ENCODE data around the gene CDH13.

Gene CDH13

DNA sequence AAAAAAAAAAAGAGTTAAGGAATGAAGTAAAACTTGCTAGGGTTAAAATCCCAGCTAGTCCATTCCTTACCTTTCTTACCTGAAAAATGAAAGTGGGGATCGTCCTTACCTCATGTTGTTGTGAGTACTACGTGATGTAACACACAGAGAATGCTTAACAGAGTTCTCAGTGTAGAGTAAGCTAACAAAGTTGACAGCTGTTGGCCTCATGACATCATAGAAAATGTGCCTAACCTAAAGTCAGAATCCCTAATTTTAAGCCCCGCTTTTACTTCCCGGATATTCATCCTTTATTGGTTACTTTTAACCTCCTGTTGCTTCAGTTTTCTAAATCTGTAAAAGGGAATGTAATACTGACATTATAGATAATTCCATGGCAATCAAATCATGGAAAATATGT, 675.2 kb downstream of the CDH13 start:
- Mint-ChIP-seq H3K27ac (no peak overlapping the region), H3K9me3 (no peaks in the 10 kb centered on the region), H3K27me3 (ENCODE audit: low read depth) (no peaks in the 10 kb centered on the region), H3K36me3 (ENCODE audit: low read depth) (no peaks in the 10 kb centered on the region), H3K4me3 (no peak overlapping the region), H3K4me1 (ENCODE audit: low read depth) (no peaks in the 10 kb centered on the region)

- H3K4me1 Mint-ChIP-seq (ENCODE audit: low read depth), result no peaks in the 10 kb centered on the region
- H3K36me3 Mint-ChIP-seq (ENCODE audit: low read depth), result no peaks in the 10 kb centered on the region
- no peaks in the 10 kb centered on the region for H3K9me3 Mint-ChIP-seq
- no peaks in the 10 kb centered on the region for H3K27me3 Mint-ChIP-seq (ENCODE audit: low read depth)
- H3K4me3 Mint-ChIP-seq, result no peak overlapping the region
- no peak overlapping the region for H3K27ac Mint-ChIP-seq
Measured at GRCh38 chr16:83302853-83303252, 676.1 kb downstream of the CDH13 start.

GRCh38 chr16:83305092-83305491, 678.3 kb downstream of the CDH13 start:
- no peaks in the 10 kb centered on the region for H3K27me3 Mint-ChIP-seq (ENCODE audit: low read depth)
- no peak overlapping the region for H3K4me3 Mint-ChIP-seq
- no peaks in the 10 kb centered on the region for H3K4me1 Mint-ChIP-seq (ENCODE audit: low read depth)
- no peaks in the 10 kb centered on the region for H3K36me3 Mint-ChIP-seq (ENCODE audit: low read depth)
- H3K27ac Mint-ChIP-seq, result no peak overlapping the region
- H3K9me3 Mint-ChIP-seq, result no peaks in the 10 kb centered on the region

DNA sequence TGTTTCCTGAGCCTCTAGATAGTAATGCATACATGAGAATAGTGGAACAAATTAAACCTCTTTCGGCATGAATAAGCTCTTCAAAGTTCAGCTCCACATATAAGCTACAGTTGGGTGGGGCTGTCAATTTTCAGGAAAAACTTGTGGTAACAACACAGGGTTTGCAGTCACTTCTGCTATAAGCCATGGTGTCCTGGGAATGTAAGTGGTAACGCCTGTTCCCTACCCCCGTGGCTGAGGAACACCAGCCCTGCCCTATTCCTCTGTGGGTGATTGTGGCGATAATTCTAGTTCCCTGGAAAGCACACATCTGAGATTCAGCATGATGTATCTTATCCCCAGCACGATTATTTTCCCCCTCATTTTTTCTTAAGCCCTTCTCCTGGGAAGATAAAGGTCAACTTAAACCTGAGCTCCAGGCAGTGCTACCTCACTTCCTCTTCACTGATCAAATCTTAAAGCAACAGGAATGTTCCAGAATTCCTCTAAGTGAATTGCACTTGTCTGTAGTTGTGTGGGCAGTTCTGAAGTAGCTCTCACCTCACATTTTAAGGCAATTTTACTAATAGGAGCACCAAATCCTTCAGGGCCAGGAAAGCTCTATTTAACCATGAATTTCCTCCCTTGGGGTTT, 680.3 kb downstream of the CDH13 start:
- no peaks in the 10 kb centered on the region for H3K27me3 Mint-ChIP-seq (ENCODE audit: low read depth)

GRCh38 chr16:83307594-83307992, 680.8 kb downstream of the CDH13 start:
- Mint-ChIP-seq H3K4me1 (ENCODE audit: low read depth) (no peaks in the 10 kb centered on the region), H3K36me3 (ENCODE audit: low read depth) (no peaks in the 10 kb centered on the region), H3K9me3 (no peaks in the 10 kb centered on the region), H3K27ac (no peak overlapping the region), H3K27me3 (ENCODE audit: low read depth) (no peaks in the 10 kb centered on the region), H3K4me3 (no peak overlapping the region)

More for the DNA sequence above, 680.3 kb downstream of the CDH13 start:
- Mint-ChIP-seq H3K27ac (no peak overlapping the region), H3K9me3 (no peaks in the 10 kb centered on the region), H3K4me3 (no peak overlapping the region), H3K4me1 (ENCODE audit: low read depth) (no peaks in the 10 kb centered on the region), H3K36me3 (ENCODE audit: low read depth) (no peaks in the 10 kb centered on the region)

DNA sequence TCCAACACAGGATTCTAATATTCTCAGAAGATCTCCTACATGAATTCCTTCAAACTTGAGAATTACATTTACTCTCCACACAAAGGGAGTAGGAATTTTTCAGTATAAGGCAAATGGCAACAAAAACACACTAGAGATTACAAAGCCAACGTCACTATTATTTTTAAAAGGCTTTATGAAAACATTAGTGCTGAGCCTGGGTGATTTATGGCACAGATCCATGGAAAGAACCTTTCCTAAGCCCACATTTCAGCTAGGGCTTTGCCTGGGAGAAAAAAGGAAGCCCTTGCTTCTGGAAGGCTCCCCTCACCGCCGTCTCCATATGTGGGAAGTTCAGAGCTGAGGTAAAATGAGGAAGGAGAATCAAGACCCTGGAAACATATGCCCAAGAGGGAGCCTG, 681.6 kb downstream of the CDH13 start:
- H3K36me3 Mint-ChIP-seq (ENCODE audit: low read depth), result no peaks in the 10 kb centered on the region
- H3K4me3 Mint-ChIP-seq, result no peak overlapping the region
- no peaks in the 10 kb centered on the region for H3K9me3 Mint-ChIP-seq
- no peaks in the 10 kb centered on the region for H3K27me3 Mint-ChIP-seq (ENCODE audit: low read depth)
- no peaks in the 10 kb centered on the region for H3K4me1 Mint-ChIP-seq (ENCODE audit: low read depth)
- no peak overlapping the region for H3K27ac Mint-ChIP-seq

DNA sequence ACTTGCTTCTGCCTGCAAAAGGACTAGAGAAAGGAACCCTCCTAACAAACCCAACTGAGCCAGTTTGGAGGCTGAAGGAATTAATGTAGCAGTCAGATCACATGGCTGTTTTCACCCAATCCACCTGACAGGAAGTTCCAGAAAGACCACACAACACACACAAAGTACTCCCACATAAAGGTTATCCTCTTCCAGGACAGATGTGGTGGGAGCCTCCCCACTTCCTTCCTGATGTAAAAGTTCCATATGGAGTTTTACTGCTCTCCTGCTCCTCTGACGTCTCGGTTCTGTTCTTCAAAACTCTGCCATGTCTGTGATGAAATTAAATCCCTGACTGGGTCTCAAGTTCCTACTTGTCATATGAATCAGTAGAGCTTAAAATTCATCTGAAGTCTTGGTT, 684.0 kb downstream of the CDH13 start:
- H3K36me3 Mint-ChIP-seq (ENCODE audit: low read depth), result no peaks in the 10 kb centered on the region
- H3K9me3 Mint-ChIP-seq, result no peaks in the 10 kb centered on the region
- H3K27me3 Mint-ChIP-seq (ENCODE audit: low read depth), result no peaks in the 10 kb centered on the region
- H3K4me3 Mint-ChIP-seq, result no peak overlapping the region
- no peaks in the 10 kb centered on the region for H3K4me1 Mint-ChIP-seq (ENCODE audit: low read depth)
- H3K27ac Mint-ChIP-seq, result no peak overlapping the region

- Mint-ChIP-seq H3K9me3 (no peaks in the 10 kb centered on the region), H3K4me1 (ENCODE audit: low read depth) (no peaks in the 10 kb centered on the region), H3K27ac (no peak overlapping the region), H3K27me3 (ENCODE audit: low read depth) (no peaks in the 10 kb centered on the region), H3K4me3 (no peak overlapping the region), H3K36me3 (ENCODE audit: low read depth) (no peaks in the 10 kb centered on the region)
Measured at GRCh38 chr16:83312015-83312717, 685.4 kb downstream of the CDH13 start.

DNA sequence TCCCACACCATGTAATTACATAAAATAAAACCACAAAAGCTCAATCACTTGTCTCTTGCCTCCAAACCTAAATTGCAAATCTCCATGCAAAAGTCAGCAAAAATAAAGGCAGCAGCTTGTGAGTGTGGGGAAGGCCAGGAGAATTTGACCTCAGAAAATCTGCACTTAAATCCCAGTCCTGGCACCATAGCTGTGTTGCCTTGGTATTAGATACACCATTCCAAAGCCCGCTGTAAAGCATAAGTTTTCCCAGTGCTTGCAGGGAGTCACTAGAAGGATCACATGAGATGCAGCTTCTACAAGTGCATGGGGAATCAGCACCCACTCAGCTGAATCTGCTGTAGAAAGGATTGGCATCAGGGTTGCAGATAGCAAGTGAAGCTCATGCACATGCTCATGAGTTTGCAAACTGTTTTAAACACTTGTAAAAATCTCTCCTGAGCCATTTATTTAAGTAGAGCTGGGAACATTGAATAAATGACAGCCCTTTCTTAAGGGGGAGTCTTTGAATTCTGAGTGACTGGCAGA, 686.0 kb downstream of the CDH13 start:
- no peaks in the 10 kb centered on the region for H3K9me3 Mint-ChIP-seq
- H3K4me3 Mint-ChIP-seq, result no peak overlapping the region
- no peaks in the 10 kb centered on the region for H3K27me3 Mint-ChIP-seq (ENCODE audit: low read depth)
- no peak overlapping the region for H3K27ac Mint-ChIP-seq
- H3K36me3 Mint-ChIP-seq (ENCODE audit: low read depth), result no peaks in the 10 kb centered on the region
- no peaks in the 10 kb centered on the region for H3K4me1 Mint-ChIP-seq (ENCODE audit: low read depth)

DNA sequence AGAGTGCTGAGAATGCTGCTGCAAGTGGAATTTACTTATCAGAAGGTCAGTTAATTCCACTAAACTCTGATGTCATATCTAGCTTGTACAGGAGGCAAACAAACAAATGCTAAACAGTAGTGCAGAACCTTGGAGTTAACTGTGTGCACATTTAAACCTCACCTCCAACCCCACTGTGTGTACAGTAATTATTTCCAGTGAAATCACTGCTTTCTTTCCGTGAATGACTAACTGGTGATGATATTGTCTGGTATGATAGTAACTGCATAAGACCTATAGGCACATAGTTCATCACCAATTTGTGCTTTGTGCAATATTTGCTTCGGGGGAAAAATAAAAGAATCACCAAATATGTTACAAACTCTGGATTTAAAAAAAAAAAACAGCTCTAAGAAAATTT, 688.5 kb downstream of the CDH13 start:
- Mint-ChIP-seq H3K4me3 (no peak overlapping the region), H3K27ac (no peak overlapping the region), H3K9me3 (no peaks in the 10 kb centered on the region), H3K27me3 (ENCODE audit: low read depth) (no peaks in the 10 kb centered on the region), H3K4me1 (ENCODE audit: low read depth) (no peaks in the 10 kb centered on the region), H3K36me3 (ENCODE audit: low read depth) (no peaks in the 10 kb centered on the region)

- Mint-ChIP-seq H3K27ac (no peak overlapping the region), H3K27me3 (ENCODE audit: low read depth) (no peaks in the 10 kb centered on the region), H3K4me1 (ENCODE audit: low read depth) (no peaks in the 10 kb centered on the region), H3K36me3 (ENCODE audit: low read depth) (no peaks in the 10 kb centered on the region), H3K9me3 (no peaks in the 10 kb centered on the region), H3K4me3 (no peak overlapping the region)
Measured at GRCh38 chr16:83316458-83316857, 689.7 kb downstream of the CDH13 start.

- Mint-ChIP-seq H3K27me3 (ENCODE audit: low read depth) (no peaks in the 10 kb centered on the region), H3K4me3 (no peak overlapping the region), H3K4me1 (ENCODE audit: low read depth) (no peaks in the 10 kb centered on the region), H3K36me3 (ENCODE audit: low read depth) (no peaks in the 10 kb centered on the region), H3K9me3 (peaks cover 5% of the 10 kb centered on the region), H3K27ac (no peak overlapping the region)
Measured at GRCh38 chr16:83318390-83318789, 691.6 kb downstream of the CDH13 start.

- Mint-ChIP-seq H3K36me3 (ENCODE audit: low read depth) (no peaks in the 10 kb centered on the region), H3K27ac (no peak overlapping the region), H3K4me3 (no peak overlapping the region), H3K9me3 (no peaks in the 10 kb centered on the region), H3K27me3 (ENCODE audit: low read depth) (no peaks in the 10 kb centered on the region), H3K4me1 (ENCODE audit: low read depth) (no peaks in the 10 kb centered on the region)
Measured at GRCh38 chr16:83328936-83329335, 702.2 kb downstream of the CDH13 start.

GRCh38 chr16:83329441-83329840, 702.7 kb downstream of the CDH13 start:
- no peak overlapping the region for H3K27ac Mint-ChIP-seq
- H3K27me3 Mint-ChIP-seq (ENCODE audit: low read depth), result no peaks in the 10 kb centered on the region
- H3K4me3 Mint-ChIP-seq, result no peak overlapping the region
- H3K9me3 Mint-ChIP-seq, result no peaks in the 10 kb centered on the region
- H3K4me1 Mint-ChIP-seq (ENCODE audit: low read depth), result no peaks in the 10 kb centered on the region
- no peaks in the 10 kb centered on the region for H3K36me3 Mint-ChIP-seq (ENCODE audit: low read depth)

- H3K27me3 Mint-ChIP-seq (ENCODE audit: low read depth), result no peaks in the 10 kb centered on the region
- no peaks in the 10 kb centered on the region for H3K4me1 Mint-ChIP-seq (ENCODE audit: low read depth)
- H3K36me3 Mint-ChIP-seq (ENCODE audit: low read depth), result no peaks in the 10 kb centered on the region
- H3K9me3 Mint-ChIP-seq, result no peaks in the 10 kb centered on the region
- no peak overlapping the region for H3K4me3 Mint-ChIP-seq
- no peak overlapping the region for H3K27ac Mint-ChIP-seq
Measured at GRCh38 chr16:83330251-83330650, 703.5 kb downstream of the CDH13 start.
